SK-MEL-5 (cell line): ENCODE measurements around the gene CPSF4. TPM values are rescaled to one million over a fixed set of nuclear protein-coding genes. Genes with fewer than 3 reads are reported as not detected.
A peak's percentile ranks its signal among the peaks of the same experiment; 100 is the strongest.
"Not testable (repeated sequence)": the region's sequence is repeated elsewhere in the genome, so short reads cannot be mapped to it uniquely, and the experiment has no call there.

Source experiments
- DNase-seq: peaks from one replicate; pipeline ENCODE4 v3.0.0-alpha.2; 2016; ENCODE audit warnings: low read depth, low spot score
- in situ Hi-C: cut with HindIII; loops from 2 replicates; pipeline ENCODE4 v1.10.0; 2016; ENCODE audit warnings: low sequenced_read_pairs, high pct_unique_total_duplicates, low pct_unique_long_range_greater_than_20kb
- total RNA-seq: library from RNA; depleted of rRNA; stranded (reverse); fragments of >200 nt; shearing (Covaris generic); gene quantifications from 2 replicates; pipeline ENCODE4 v1.2.3, GENCODE V29; 2014

Gene CPSF4
- total RNA-seq, 1 experiment from 2014 or later, result 53.7 TPM

DNA sequence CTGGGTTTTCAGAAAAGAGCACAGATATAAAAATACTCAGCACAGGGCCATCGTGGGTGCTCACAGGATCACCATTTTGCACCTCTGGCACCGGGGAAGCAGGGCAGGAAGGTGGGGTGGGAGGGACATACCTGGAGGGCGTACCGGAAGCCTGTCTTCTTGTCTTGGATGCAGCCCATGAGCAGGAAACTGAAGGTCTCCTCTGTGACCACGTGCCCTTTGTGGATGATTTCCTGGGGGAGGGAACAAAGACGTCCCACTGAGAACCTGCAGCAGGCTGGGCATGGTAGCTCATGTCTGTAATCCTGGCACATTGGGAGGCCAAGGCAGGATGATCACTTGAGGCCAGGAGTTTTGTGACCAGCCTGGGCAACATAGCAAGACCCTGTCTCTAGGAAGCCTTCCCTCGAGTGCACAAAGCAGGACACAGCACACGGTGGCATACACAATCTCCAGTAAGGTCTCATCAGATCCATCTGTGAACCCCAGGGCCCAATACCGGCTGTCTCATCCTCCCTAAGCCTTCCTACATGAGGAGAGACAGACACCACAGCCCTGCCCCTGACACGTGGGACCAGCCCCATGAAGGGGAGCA is 9.7 kb upstream of the CPSF4 start:
- DNase-seq, result peak; percentile 46
- in situ Hi-C loops, result no loop called here

GRCh38 chr7:99429756-99430155 is 9.0 kb upstream of the CPSF4 start:
- in situ Hi-C loops, result no loop called here
- no peak for DNase-seq

DNA sequence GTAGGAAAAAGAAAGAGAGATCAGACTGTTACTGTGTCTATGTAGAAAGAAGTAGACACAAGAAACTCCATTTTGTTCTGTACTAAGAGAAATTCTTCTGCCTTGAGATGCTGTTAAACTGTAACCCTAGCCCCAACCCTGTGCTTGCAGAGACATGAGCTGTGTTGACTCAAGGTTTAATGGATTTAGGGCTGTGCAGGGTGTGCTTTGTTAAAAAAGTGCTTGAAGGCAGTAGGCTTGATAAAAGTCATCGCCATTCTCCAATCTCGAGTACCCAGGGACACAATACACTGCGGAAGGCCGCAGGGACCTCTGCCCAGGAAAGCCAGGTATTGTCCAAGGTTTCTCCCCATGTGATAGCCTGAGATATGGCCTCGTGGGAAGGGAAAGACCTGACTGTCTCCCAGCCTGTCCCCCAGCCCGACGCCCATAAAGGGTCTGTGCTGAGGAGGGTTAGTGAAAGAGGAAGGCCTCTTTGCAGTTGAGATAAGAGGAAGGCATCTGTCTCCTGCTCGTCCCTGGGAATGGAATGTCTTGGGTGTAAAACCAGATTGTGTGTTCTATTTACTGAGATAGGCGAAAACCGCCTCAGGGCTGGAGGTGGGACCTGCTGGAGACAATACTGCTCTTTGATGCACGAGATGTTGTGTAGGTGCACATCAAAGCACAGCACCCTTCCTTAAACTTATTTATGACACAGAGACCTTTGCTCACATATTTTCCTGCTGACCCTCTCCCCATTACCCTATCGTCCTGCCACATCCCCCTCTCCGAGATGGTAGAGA is 6.8 kb upstream of the CPSF4 start:
- DNase-seq, in situ Hi-C loops: not testable (repeated sequence)

- DNase-seq, result no peak
- in situ Hi-C loops, result no loop called here
Observed at GRCh38 chr7:99433158-99433557, 5.6 kb upstream of the CPSF4 start.

- in situ Hi-C loops, result no loop called here
- DNase-seq, result no peak
Observed at GRCh38 chr7:99437946-99438572, 684 bp upstream of the CPSF4 start.

GRCh38 chr7:99440195-99440594 is 1.5 kb downstream of the CPSF4 start:
- peak; percentile 37 for DNase-seq
- in situ Hi-C loops, result no loop called here

GRCh38 chr7:99446096-99446495 is 7.4 kb downstream of the CPSF4 start:
- peak; percentile 70 for DNase-seq
- in situ Hi-C loops, result no loop called here

DNA sequence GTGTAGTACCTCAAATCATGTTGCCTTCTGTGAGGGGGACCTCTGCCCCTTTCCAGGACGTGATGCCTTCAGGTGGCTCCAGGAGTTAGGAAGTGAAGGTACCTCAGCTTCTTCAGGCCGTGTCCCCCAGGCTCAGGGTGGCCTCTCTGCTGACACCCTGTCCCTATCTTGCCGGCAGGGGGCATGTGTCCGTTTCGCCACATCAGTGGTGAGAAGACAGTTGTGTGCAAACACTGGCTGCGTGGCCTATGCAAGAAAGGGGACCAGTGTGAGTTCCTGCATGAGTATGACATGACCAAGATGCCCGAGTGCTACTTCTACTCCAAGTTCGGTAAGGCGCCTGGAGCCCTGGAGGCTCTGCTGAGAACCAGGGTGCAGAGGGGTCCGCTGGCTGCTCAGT is 9.2 kb downstream of the CPSF4 start:
- in situ Hi-C loops, result no loop called here
- peak; percentile 75 for DNase-seq

- in situ Hi-C loops, result no loop called here
- DNase-seq, result no peak
Observed at GRCh38 chr7:99448855-99449254, 10.1 kb downstream of the CPSF4 start.

DNA sequence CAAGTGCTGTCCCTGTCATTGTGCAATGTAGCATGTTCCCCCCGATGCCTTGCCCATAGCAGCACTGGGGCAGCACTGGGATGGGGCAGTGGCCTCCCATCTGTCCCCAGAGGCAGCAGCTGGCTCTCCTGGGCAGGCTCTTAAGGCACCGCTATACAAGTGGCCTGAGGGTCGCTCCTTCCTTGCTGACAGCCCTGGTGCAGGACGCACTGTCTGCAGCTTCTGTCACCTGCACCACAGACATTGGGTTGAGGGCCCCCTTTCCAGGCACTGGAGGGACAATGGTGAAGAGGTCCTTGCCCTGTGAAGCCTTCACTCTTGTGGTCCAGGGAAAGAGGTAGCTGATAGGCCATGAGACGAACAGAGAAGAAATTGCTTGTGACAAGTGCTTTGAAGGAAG is 10.6 kb downstream of the CPSF4 start:
- in situ Hi-C loops, result no loop called here
- no peak for DNase-seq

GRCh38 chr7:99451936-99452335 is 13.2 kb downstream of the CPSF4 start:
- in situ Hi-C loops, result no loop called here
- no peak for DNase-seq

DNA sequence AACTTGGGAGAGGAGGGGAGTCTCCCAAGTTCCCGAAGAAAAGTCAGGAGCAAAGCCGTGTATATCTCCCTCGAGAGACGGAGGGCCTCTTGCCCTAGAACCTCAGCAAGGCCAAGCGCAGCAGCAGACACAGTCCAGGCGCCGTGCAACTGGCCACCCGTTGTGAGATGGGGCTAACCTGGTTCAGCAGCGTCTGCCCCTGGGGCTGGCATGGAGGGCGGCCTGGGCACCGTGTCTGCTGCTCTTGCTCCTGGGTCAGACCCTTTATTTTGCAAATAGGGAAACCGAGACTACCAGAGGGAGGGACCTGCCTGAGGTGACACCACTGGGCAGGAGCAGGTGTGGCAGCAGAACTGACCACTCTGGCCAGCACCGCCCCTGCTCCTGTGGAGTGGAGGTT is 13.8 kb downstream of the CPSF4 start:
- DNase-seq, result no peak
- in situ Hi-C loops, result no loop called here

DNA sequence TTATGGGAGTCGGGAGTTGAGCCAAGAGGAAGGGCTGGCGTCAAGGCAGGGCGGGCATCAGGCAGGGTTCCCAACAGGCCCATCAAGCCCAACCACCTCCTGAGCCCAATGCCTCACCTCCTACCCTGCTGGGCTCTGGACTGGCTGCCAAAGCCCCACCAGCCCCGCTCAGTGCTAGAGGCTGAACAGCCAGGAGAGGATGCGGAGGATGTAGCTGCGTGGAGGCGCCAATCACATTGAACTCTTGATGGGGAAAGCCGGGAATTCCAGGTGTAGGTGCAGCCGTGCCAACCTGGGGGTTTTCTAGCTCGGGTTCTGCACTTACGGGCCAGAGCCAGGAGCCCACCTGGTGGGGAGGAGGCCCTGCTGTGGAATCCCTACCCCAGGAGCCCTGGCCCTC is 14.4 kb downstream of the CPSF4 start:
- in situ Hi-C loops, result no loop called here
- no peak for DNase-seq

DNA sequence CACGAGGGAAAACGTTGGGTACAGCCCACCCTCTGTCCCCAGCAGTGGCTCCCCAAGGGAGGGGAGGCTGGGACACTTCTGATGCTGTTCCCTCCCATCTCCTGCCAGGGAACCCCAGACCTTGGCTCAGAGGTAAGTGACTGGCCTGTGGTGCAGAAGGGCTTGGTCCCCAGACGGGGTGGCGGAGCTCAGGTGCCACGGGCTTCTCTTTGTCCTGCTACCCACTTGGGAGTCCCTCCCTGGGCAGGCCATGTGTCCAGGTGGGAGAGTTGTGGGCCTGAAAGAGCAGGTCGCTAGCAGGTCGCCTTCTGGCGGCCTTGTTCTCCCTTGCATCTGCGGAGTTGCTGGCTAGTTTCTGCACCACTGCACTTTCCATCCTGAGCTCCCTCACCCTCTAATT is 17.1 kb downstream of the CPSF4 start:
- DNase-seq, result no peak
- in situ Hi-C loops, result no loop called here

GRCh38 chr7:99456288-99456687 is 17.5 kb downstream of the CPSF4 start:
- no peak for DNase-seq
- in situ Hi-C loops, result no loop called here

DNA sequence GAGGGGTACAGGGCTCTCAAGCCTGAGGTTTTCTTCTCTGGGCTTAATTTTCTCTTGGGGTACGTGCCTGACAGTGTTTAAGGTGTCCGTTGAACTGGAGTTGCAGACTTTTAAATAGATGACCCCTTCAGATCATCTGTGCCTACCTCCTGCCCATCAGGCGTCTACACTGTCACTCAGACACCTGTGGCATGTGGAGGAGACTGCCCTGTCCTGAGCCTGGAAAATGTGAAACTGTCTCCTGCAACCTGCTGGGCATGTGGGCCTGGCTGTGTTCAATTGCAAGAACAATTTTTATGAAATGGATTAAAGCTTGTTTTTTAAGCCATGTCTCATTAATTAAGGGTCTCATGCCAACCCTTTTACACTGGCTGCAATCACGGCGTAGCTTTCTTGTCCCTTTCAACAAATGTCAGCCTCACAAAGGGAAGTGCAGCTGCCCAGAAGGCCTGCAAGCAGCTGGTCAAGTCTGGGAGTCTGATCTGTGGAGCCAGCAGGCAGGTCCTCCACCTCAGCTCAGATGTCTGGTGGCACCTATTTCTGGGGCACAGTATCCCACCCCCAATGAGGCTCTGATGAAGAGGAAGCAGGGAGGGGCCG is 18.4 kb downstream of the CPSF4 start:
- in situ Hi-C loops, result no loop called here
- DNase-seq, result no peak

DNA sequence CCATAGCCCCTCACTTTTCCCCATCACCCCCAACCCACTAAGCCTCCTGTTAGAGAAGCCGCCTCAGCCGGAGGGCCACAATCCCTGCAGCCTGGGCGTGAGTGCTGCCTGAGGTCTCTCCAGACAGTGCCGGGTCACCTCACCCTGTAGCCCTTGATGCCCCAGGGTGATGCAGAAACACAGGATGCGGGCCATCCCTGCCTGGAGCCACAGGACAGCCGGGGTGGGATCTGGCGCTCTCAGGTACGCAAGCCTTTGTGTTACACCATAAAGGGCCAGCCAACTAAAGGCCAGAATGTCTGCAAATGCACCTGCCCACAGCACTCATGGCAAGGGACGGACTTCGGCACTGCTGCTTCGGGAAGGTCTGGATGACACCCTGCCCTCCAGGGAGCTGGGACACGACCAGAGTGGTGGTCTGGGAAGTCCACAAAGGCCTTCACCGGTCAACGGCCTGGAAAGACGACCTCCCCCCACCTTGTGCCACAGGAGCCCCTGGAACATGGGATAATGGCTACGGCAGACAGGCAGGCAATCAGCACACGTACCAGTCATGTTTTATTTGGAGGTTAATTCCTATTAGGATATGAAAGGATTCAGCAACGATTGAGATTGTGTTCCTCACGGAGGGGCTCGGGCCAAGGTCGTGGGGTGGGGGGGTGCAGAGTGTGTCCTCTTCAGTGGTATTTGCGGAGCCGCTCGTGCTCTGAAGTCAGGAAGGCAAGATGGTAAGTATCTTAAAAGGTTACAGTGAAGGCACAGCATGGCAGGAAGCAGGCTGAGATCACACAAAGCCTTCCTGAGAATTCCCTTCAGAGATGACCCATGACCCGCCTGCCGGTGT is 19.1 kb downstream of the CPSF4 start:
- no peak for DNase-seq
- in situ Hi-C loops, result no loop called here

DNA sequence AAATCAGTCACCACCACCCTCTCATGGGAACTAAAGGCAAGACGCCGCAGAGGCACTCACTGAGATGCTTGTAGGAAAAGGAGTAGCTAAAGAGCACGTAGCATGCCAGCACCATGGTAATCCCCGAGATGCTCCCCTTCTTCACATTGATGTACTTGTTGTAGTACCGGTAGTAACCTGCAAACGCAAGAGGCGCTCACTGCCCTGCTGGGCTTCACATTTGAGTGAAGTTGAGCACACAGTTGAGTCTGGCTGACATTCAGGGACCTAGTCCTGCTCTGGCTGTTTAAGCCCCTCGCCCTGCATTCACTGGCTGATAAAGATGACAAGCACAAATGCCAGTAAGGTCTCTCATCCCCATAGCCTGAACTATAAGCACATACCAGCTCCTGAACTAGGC is 20.3 kb downstream of the CPSF4 start:
- in situ Hi-C loops, result no loop called here
- DNase-seq, result peak; percentile 73
